HepG2 (cell line): ENCODE data around the gene NCAPD2.

Experiments
- E2F5 ChIP-seq: sonication (generic); formaldehyde crosslinking; conservative IDR thresholded peaks from 2 replicates; pipeline ENCODE4 v1.4.0; 2020; ENCODE audit warnings: missing genetic modification reagents
- FLYWCH1 ChIP-seq: sonication (generic); formaldehyde crosslinking; IDR thresholded peaks from 2 replicates; pipeline ENCODE4 v1.8.1; 2023; ENCODE audit warnings: mild to moderate bottlenecking, missing genetic modification reagents
- FOXP1 ChIP-seq, 2 experiments: fragments of 450-650 bp in 1 of 2; IDR thresholded peaks; 2 replicates each; pipeline ENCODE4 v1.6.1; 2017 to 2018; ENCODE audit warnings: antibody characterized with exemption in 1 of 2
- HDAC6 ChIP-seq: fragments of 200-600 bp; sonication (generic); IDR thresholded peaks from 2 replicates; pipeline ENCODE4 v1.7.0; 2017; ENCODE audit warnings: mild to moderate bottlenecking, antibody characterized with exemption, low read length, low read depth
- STAT6 ChIP-seq: sonication (generic); formaldehyde crosslinking; IDR thresholded peaks from 2 replicates; pipeline ENCODE4 v1.4.0; 2020; ENCODE audit warnings: missing genetic modification reagents, mild to moderate bottlenecking, borderline replicate concordance
- TCF12 ChIP-seq, 2 experiments: fragments of 450-650 bp in 1 of 2; sonication (generic) in 1 of 2; formaldehyde crosslinking in 1 of 2; IDR thresholded peaks; 2 replicates each; pipeline versions ENCODE4 v1.6.1 to v1.8.0; 2017 to 2022; ENCODE audit warnings: antibody characterized with exemption in 1 of 2, mild to moderate bottlenecking in 1 of 2, missing genetic modification reagents in 1 of 2, moderate library complexity in 1 of 2
- USF2 ChIP-seq, 2 experiments: sonication (generic) in 1 of 2; formaldehyde crosslinking in 1 of 2; IDR thresholded peaks; 2 replicates each; pipeline versions ENCODE4 v1.5.1 to v1.6.1; 2011 to 2020; ENCODE audit warnings: borderline replicate concordance in 1 of 2, low read depth in 1 of 2, low read length in 1 of 2, mild to moderate bottlenecking in 1 of 2, missing genetic modification reagents in 1 of 2, moderate library complexity in 1 of 2
- ZMAT3 ChIP-seq: sonication (generic); formaldehyde crosslinking; conservative IDR thresholded peaks from 2 replicates; pipeline ENCODE4 v1.7.0; 2021; ENCODE audit warnings: missing genetic modification reagents
- ZNF101 ChIP-seq: sonication (generic); formaldehyde crosslinking; IDR thresholded peaks from 2 replicates; pipeline ENCODE4 v1.4.0; 2020; ENCODE audit warnings: mild to moderate bottlenecking, low read depth, missing genetic modification reagents, borderline replicate concordance
- ZNF678 ChIP-seq: sonication (generic); formaldehyde crosslinking; IDR thresholded peaks from 2 replicates; pipeline ENCODE4 v1.4.0; 2020; ENCODE audit warnings: mild to moderate bottlenecking, missing genetic modification reagents

- TF ChIP-seq E2F5 (no peak), TCF12 (IDR thresholded peaks at IDR 0.05) (no peak), TCF12 (CRISPR knock-in tag; IDR thresholded peaks at IDR 0.05) (no peak), ZNF678 (CRISPR knock-in tag) (no peak), FLYWCH1 (CRISPR knock-in tag) (no peak), ZNF101 (CRISPR knock-in tag) (no peak), STAT6 (CRISPR knock-in tag) (no peak), USF2 (IDR thresholded peaks at IDR 0.05; ENCODE audit: low read depth, low read length) (no peak), USF2 (CRISPR knock-in tag; IDR thresholded peaks at IDR 0.05; ENCODE audit: borderline replicate concordance) (no peak), HDAC6 (no peak), ZMAT3 (CRISPR knock-in tag) (no peak), FOXP1 (IDR thresholded peaks at IDR 0.05) (no peak), FOXP1 (CRISPR knock-in tag; IDR thresholded peaks at IDR 0.05) (no peak)
Observed at GRCh38 chr12:6524648-6525047, 30.7 kb downstream of the NCAPD2 start.
